SH-SY5Y (cell line): ENCODE data around the gene MEX3C.

ENCODE experiments used
- GATA2 ChIP-seq: IDR thresholded peaks from 2 replicates; pipeline ENCODE4 v1.6.1; 2011; ENCODE audit warnings: mild to moderate bottlenecking, low read depth, low read length
- GATA3 ChIP-seq: IDR thresholded peaks from 2 replicates; pipeline ENCODE4 v1.6.1; 2011; ENCODE audit warnings: low read depth, mild to moderate bottlenecking, low read length, moderate library complexity

GRCh38 chr18:51135795-51136194, 61.7 kb downstream of the MEX3C start:
- TF ChIP-seq GATA2 (no peak), GATA3 (no peak)
